Measurements from ENCODE around the gene MFSD1. TPM values are rescaled to one million over a fixed set of nuclear protein-coding genes. Genes with fewer than 3 reads are reported as not detected.
A peak's percentile ranks its signal among the peaks of the same experiment; 100 is the strongest.

The MFSD1 gene
- 10 to 100 TPM in 3 of 4 donors, 1 to 10 TPM in 1; 9.2 to 86.6 (median 64.0) TPM for total RNA-seq

GRCh38 chr3:158801696-158802408, at the start of gene MFSD1:
TSS of gene MFSD1 (plus strand) at chr3:158802054. CDS start at chr3:158802153, 99 bp downstream.
- intact Hi-C loops (cut with DNase I; ENCODE audit: low total_unique reads), result no loop called here
- H3K4me3 ChIP-seq, result peak within 1 kb of the TSS; percentile 53 to 95 (median 75)
- in situ Hi-C loops (cut with MboI; ENCODE audit: low pct_ligation_motif_present in 1 of 4, low pct_unique_long_range_greater_than_20kb in 1 of 4, low sequenced_read_pairs in 3 of 4), result no loop called here
- no peaks in the 10 kb centered on the region for H3K9me3 ChIP-seq
- 1% methylated on average over 58 of the region's 61 CpGs; no CpG with 5 or more reads in 1 of the 2 donors for WGBS, 2 donors (ENCODE audit: low coverage in 1 of 2)
- DNase-seq, result peak; percentile 96
- TF ChIP-seq POLR2A (IDR thresholded peaks at IDR 0.05) (peak; percentile 88), CTCF (IDR thresholded peaks at IDR 0.05) (no peak), EP300 (IDR thresholded peaks at IDR 0.05; ENCODE audit: low read depth) (no peak), POLR2AphosphoS5 (IDR thresholded peaks at IDR 0.05) (peak; percentile 93 to 96 (median 95))
- no peaks in the 10 kb centered on the region for H3K27me3 ChIP-seq
- no peaks in the 10 kb centered on the region for H3K36me3 ChIP-seq
- H3K4me1 ChIP-seq, result peaks cover 9 to 34% (median 20%) of the 10 kb centered on the region in 4 donors
- peak within 1 kb of the TSS; percentile 87 to 95 (median 90) for H3K27ac ChIP-seq

DNA sequence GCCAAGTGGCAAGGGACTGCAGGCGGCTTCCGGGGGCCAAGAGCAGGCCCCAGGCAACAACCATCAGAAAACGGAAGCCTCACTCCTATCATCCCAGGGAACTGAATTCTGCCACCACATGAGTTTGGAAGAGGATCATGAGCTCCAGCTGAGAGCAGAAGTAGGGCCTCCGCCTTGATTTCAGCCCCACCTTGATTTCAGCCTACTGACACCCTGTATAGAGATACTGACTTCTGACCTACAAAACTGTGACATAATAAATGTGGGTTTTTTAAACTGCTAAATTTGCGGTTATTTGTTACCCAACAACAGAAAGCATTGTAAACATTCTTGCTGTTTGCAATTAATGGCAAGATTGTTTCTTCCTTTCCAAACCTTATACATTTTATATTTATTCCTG, 48.0 kb upstream of the MFSD1 start:
- 88 to 100% methylated on average over 1 to 5 of the region's 5 CpGs for WGBS, 2 donors (ENCODE audit: low coverage in 1 of 2)

GRCh38 chr3:158755421-158755820, 46.4 kb upstream of the MFSD1 start:
- Histone ChIP-seq H3K4me3 (no peak overlapping the region), H3K9me3 (no peaks in the 10 kb centered on the region), H3K4me1 (no peaks in the 10 kb centered on the region), H3K27ac (no peak overlapping the region), H3K36me3 (no peaks in the 10 kb centered on the region), H3K27me3 (no peaks in the 10 kb centered on the region)
- WGBS, 2 donors (ENCODE audit: low coverage in 1 of 2), result 65 to 66% methylated on average over 2 of the region's 2 CpGs
- no peak for TF ChIP-seq EP300 (IDR thresholded peaks at IDR 0.05; ENCODE audit: low read depth)
- TF ChIP-seq CTCF (IDR thresholded peaks at IDR 0.05), result no peak
- TF ChIP-seq POLR2A (IDR thresholded peaks at IDR 0.05), result no peak
- TF ChIP-seq POLR2AphosphoS5 (IDR thresholded peaks at IDR 0.05), result no peak
- in situ Hi-C loops (cut with MboI; ENCODE audit: low pct_ligation_motif_present in 1 of 4, low pct_unique_long_range_greater_than_20kb in 1 of 4, low sequenced_read_pairs in 3 of 4) (no loop called here), intact Hi-C loops (cut with DNase I; ENCODE audit: low total_unique reads) (no loop called here)
- DNase-seq, result no peak

More for the DNA sequence above, 48.0 kb upstream of the MFSD1 start:
- H3K4me1 ChIP-seq, result no peaks in the 10 kb centered on the region
- no peak for DNase-seq
- no peak overlapping the region for H3K4me3 ChIP-seq
- no peaks in the 10 kb centered on the region for H3K27me3 ChIP-seq
- TF ChIP-seq CTCF (IDR thresholded peaks at IDR 0.05) (no peak), EP300 (IDR thresholded peaks at IDR 0.05; ENCODE audit: low read depth) (no peak), POLR2A (IDR thresholded peaks at IDR 0.05) (no peak), POLR2AphosphoS5 (IDR thresholded peaks at IDR 0.05) (no peak)
- H3K9me3 ChIP-seq, result no peaks in the 10 kb centered on the region
- in situ Hi-C loops (cut with MboI; ENCODE audit: low pct_ligation_motif_present in 1 of 4, low pct_unique_long_range_greater_than_20kb in 1 of 4, low sequenced_read_pairs in 3 of 4) (no loop called here), intact Hi-C loops (cut with DNase I; ENCODE audit: low total_unique reads) (no loop called here)
- no peaks in the 10 kb centered on the region for H3K36me3 ChIP-seq
- H3K27ac ChIP-seq, result no peak overlapping the region

- intact Hi-C loops (cut with DNase I; ENCODE audit: low total_unique reads) (no loop called here), in situ Hi-C loops (cut with MboI; ENCODE audit: low pct_ligation_motif_present in 1 of 4, low pct_unique_long_range_greater_than_20kb in 1 of 4, low sequenced_read_pairs in 3 of 4) (no loop called here)
- no peak overlapping the region for H3K4me3 ChIP-seq
- DNase-seq, result no peak
- no peak for TF ChIP-seq POLR2AphosphoS5 (IDR thresholded peaks at IDR 0.05)
- no peak for TF ChIP-seq CTCF (IDR thresholded peaks at IDR 0.05)
- no peak for TF ChIP-seq EP300 (IDR thresholded peaks at IDR 0.05; ENCODE audit: low read depth)
- no peak for TF ChIP-seq POLR2A (IDR thresholded peaks at IDR 0.05)
- WGBS, 2 donors (ENCODE audit: low coverage in 1 of 2), result 79 to 81% methylated on average over 2 to 3 of the region's 3 CpGs
- peaks cover 0 to 5% (median 0%) of the 10 kb centered on the region in 4 donors for H3K4me1 ChIP-seq
- H3K27me3 ChIP-seq, result no peaks in the 10 kb centered on the region
- no peak overlapping the region for H3K27ac ChIP-seq
- H3K36me3 ChIP-seq, result no peaks in the 10 kb centered on the region
- H3K9me3 ChIP-seq, result no peaks in the 10 kb centered on the region
These were observed 40.5 kb upstream of the MFSD1 start for GRCh38 chr3:158761350-158761749.

All from transverse colon (tissue), 4 donors.